Measurements from ENCODE around the gene OLFML1.

OLFML1 gene

DNA sequence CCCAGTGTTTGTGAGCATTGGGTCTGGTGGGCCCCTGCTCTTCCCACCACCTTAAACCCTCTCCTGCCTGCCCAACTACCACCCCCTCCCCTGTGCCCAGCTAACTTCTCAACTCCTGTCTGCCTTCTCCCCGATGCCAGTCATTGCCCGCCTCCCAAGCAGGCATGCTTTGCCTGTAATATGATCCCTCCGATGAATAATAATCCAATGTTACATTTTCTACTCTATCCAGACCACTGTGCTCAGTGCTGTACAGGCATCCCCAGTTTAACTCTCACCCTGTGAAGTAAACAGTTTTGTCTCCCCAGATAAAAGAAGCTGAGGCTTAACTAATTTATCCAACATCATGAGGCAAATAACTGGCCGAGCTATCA, 35.5 kb upstream of the OLFML1 start:
- DNase-seq = no peak
- H3K27me3 ChIP-seq (ENCODE audit: insufficient read depth, low read depth, severe bottlenecking) = peaks cover 48% of the 10 kb centered on the region
- H3K36me3 ChIP-seq = no peaks in the 10 kb centered on the region
- H3K4me3 ChIP-seq (ENCODE audit: low read depth, low read length) = no peak overlapping the region
- TF ChIP-seq, protein P1, sequence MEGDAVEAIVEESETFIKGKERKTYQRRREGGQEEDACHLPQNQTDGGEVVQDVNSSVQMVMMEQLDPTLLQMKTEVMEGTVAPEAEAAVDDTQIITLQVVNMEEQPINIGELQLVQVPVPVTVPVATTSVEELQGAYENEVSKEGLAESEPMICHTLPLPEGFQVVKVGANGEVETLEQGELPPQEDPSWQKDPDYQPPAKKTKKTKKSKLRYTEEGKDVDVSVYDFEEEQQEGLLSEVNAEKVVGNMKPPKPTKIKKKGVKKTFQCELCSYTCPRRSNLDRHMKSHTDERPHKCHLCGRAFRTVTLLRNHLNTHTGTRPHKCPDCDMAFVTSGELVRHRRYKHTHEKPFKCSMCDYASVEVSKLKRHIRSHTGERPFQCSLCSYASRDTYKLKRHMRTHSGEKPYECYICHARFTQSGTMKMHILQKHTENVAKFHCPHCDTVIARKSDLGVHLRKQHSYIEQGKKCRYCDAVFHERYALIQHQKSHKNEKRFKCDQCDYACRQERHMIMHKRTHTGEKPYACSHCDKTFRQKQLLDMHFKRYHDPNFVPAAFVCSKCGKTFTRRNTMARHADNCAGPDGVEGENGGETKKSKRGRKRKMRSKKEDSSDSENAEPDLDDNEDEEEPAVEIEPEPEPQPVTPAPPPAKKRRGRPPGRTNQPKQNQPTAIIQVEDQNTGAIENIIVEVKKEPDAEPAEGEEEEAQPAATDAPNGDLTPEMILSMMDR (IDR thresholded peaks at IDR 0.05; ENCODE audit: low read depth, low read length) = no peak
- H3K27ac ChIP-seq = no peak overlapping the region
- H3K9me3 ChIP-seq (ENCODE audit: severe bottlenecking) = no peaks in the 10 kb centered on the region

DNA sequence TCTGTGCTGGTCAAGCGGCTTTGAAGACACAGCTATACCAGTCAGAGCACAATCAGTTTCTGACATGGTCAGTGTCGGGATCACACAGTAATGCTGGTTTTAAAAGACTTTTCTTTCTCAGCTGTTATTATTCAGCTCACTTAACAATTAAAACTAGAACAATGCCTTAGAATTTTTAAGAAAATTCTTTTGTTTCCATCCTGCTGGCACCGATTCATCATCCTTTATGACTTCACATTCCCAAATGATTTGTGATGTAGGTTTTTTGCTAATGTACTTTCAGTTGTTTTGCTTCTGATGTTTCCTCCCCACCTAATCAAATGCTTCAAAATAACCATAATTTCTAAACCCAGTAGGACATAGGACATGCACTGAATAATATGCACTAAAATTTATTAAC, 34.5 kb upstream of the OLFML1 start:
- Histone ChIP-seq H3K9me3 (ENCODE audit: severe bottlenecking) (no peaks in the 10 kb centered on the region), H3K4me3 (ENCODE audit: low read depth, low read length) (no peak overlapping the region), H3K36me3 (no peaks in the 10 kb centered on the region), H3K27me3 (ENCODE audit: insufficient read depth, low read depth, severe bottlenecking) (peaks cover 46% of the 10 kb centered on the region), H3K27ac (no peak overlapping the region)
- TF ChIP-seq, protein P1 (IDR thresholded peaks at IDR 0.05; ENCODE audit: low read depth, low read length) = no peak
- no peak for DNase-seq

DNA sequence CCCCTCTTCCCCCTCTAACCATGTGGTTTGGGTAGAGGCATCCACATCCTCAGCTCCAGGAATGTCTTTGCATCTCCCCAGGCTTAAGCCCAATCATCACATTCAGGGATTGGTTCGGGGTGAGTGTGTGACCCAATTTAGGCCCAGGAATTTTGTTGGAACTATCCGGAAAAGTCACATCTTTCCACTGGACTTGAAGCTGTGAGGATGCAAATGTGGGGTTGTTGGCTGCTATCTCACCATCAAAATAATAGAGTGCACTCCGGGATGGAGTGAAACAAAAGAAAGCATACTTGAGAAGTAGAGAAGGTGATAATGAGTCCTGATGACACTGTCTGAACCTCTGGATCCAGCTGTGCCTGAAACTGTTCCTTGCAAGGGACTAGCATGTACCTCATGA, 33.8 kb upstream of the OLFML1 start:
- Histone ChIP-seq H3K36me3 (no peaks in the 10 kb centered on the region), H3K4me3 (ENCODE audit: low read depth, low read length) (no peak overlapping the region), H3K27me3 (ENCODE audit: insufficient read depth, low read depth, severe bottlenecking) (peaks cover 44% of the 10 kb centered on the region), H3K9me3 (ENCODE audit: severe bottlenecking) (no peaks in the 10 kb centered on the region), H3K27ac (no peak overlapping the region)
- TF ChIP-seq, protein P1 (IDR thresholded peaks at IDR 0.05; ENCODE audit: low read depth, low read length) = no peak
- DNase-seq = no peak

DNA sequence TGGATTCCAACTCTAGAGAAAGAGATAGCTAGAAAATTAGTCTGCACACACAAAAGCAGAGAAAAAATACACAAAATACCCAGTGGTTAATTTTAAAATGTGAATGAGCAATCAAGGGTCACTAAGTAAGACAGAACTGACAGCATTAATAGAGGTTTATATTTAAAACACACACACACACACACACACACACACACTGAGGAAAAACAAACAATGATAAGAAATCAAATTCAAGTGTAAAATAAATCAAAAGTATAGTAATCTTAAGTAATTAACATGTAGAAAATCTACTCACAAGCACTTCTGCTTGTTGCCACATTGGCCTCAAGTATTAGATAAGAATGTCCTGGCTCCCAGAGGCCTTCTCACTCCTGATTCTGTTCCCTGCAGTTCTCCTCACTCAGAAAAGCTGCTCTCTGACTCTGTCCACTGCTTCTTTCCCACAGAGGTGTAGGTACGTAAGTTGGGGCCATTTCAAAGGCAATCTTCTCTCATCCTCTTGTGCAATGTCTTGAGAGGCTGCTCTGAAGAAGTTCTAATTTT, 33.3 kb upstream of the OLFML1 start:
- H3K4me3 ChIP-seq (ENCODE audit: low read depth, low read length) = no peak overlapping the region
- peaks cover 44% of the 10 kb centered on the region for H3K27me3 ChIP-seq (ENCODE audit: insufficient read depth, low read depth, severe bottlenecking)
- H3K9me3 ChIP-seq (ENCODE audit: severe bottlenecking) = no peaks in the 10 kb centered on the region
- TF ChIP-seq, protein P1 (IDR thresholded peaks at IDR 0.05; ENCODE audit: low read depth, low read length) = no peak
- no peak overlapping the region for H3K27ac ChIP-seq
- H3K36me3 ChIP-seq = no peaks in the 10 kb centered on the region
- DNase-seq = no peak

DNA sequence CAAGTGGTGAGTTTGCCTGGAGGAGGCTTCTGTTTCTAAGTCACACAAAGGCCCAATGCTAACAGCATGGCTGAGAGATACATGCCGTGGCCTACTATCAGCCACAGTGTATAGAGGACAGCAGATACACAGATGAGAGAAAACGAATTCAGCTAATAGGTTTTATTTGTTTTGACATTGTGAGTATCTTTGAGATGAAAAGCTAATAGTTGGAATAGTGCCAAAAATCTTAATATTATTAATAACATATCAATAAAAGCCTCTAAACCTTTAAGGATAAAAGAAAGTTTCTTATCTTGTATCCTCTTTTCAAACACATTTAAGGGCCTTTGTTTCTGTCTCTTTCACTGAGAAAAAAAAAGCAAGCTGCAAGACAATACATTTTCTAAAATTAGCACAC, 30.5 kb upstream of the OLFML1 start:
- H3K27ac ChIP-seq = no peak overlapping the region
- no peak overlapping the region for H3K4me3 ChIP-seq (ENCODE audit: low read depth, low read length)
- DNase-seq = no peak
- TF ChIP-seq, protein P1 (IDR thresholded peaks at IDR 0.05; ENCODE audit: low read depth, low read length) = no peak
- H3K9me3 ChIP-seq (ENCODE audit: severe bottlenecking) = no peaks in the 10 kb centered on the region
- H3K27me3 ChIP-seq (ENCODE audit: insufficient read depth, low read depth, severe bottlenecking) = peaks cover 41% of the 10 kb centered on the region
- no peaks in the 10 kb centered on the region for H3K36me3 ChIP-seq

DNA sequence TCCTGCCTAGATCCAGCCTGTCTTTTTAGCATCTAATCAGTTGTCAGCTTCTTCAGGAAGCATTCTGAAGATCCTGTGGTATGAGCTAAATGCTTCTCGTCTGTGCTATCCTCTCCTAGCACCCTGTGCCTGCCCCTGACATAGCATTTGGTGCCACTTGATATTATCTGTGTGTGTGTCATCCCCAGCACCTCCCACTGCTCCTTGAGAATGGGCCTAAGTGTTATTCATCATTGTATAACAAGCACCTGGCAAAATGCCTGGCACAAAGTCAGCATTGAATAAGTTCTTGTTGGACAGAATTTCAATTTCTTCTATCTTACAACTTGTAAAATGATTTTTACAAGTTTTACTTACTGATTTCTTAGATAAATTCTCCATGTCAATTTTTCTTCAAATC, 28.1 kb upstream of the OLFML1 start:
- no peaks in the 10 kb centered on the region for H3K9me3 ChIP-seq (ENCODE audit: severe bottlenecking)
- TF ChIP-seq, protein P1 (IDR thresholded peaks at IDR 0.05; ENCODE audit: low read depth, low read length) = no peak
- no peaks in the 10 kb centered on the region for H3K36me3 ChIP-seq
- no peak overlapping the region for H3K4me3 ChIP-seq (ENCODE audit: low read depth, low read length)
- H3K27ac ChIP-seq = no peak overlapping the region
- H3K27me3 ChIP-seq (ENCODE audit: insufficient read depth, low read depth, severe bottlenecking) = peaks cover 23% of the 10 kb centered on the region
- no peak for DNase-seq

Data from WERI-Rb-1 (cell line).